ENCODE results near the gene NAA60.

DNA sequence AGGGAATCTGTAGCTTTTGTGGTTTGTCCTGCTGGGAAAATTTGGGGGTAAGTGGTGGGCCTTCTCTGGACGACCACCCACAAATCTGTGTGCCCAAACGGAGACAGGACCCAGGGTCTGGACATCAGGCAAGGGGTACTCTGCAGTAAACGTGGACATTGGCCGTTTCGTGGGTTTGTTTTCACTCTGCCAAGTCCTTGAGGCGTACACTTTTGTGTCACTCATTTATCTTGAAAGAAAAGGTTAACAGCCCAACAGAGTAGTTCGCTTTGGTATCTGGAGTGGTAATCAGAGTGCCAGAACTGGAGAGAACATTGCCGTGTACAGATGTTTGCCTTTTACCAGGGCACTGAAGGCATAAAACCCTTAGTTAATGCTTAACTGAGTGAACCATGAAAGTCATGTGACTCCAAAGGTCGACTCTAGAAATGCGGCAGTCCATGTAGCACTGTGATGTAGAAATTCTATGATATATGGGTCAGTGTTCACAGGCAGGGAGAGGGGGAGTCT is 15.4 kb downstream of the NAA60 start:
- TF ChIP-seq, protein P1, sequence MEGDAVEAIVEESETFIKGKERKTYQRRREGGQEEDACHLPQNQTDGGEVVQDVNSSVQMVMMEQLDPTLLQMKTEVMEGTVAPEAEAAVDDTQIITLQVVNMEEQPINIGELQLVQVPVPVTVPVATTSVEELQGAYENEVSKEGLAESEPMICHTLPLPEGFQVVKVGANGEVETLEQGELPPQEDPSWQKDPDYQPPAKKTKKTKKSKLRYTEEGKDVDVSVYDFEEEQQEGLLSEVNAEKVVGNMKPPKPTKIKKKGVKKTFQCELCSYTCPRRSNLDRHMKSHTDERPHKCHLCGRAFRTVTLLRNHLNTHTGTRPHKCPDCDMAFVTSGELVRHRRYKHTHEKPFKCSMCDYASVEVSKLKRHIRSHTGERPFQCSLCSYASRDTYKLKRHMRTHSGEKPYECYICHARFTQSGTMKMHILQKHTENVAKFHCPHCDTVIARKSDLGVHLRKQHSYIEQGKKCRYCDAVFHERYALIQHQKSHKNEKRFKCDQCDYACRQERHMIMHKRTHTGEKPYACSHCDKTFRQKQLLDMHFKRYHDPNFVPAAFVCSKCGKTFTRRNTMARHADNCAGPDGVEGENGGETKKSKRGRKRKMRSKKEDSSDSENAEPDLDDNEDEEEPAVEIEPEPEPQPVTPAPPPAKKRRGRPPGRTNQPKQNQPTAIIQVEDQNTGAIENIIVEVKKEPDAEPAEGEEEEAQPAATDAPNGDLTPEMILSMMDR (conservative IDR thresholded peaks at IDR 0.05; ENCODE audit: low read depth, low read length) = no peak
- TF ChIP-seq EZH2 (IDR thresholded peaks at IDR 0.05; ENCODE audit: borderline replicate concordance, low read depth, low read length, poor library complexity, severe bottlenecking) = no peak
